ENCODE data around the gene RPS6KA4. TPM values are rescaled to one million over a fixed set of nuclear protein-coding genes. Genes with fewer than 3 reads are reported as not detected.

RPS6KA4 gene
- total RNA-seq, 4 donors from 2014 or later = 23.7 to 34.3 (median 26.2) TPM

DNA sequence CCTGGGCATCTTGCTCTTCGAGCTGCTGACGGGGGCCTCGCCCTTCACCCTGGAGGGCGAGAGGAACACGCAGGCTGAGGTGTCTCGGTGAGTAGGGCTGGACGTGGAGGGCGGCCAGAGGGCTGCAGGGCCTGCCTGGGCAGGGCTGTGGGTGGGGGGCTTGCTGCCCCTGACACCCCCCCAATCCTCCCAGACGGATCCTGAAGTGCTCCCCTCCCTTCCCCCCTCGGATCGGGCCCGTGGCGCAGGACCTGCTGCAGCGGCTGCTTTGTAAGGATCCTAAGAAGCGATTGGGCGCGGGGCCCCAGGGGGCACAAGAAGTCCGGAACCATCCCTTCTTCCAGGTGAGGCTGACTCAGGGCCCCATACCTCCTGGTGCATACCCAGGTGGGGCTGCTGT, 2.7 kb downstream of the RPS6KA4 start:
- no peak for DNase-seq (ENCODE audit: low spot score in 2 of 2)
- no peak overlapping the region for H3K27ac ChIP-seq
- H3K27me3 ChIP-seq = no peaks in the 10 kb centered on the region
- WGBS, 2 donors = 90% methylated on average over 14 to 17 of the region's 18 CpGs
- H3K9me3 ChIP-seq = no peaks in the 10 kb centered on the region
- TF ChIP-seq POLR2A (IDR thresholded peaks at IDR 0.05) = no peak
- TF ChIP-seq EP300 (IDR thresholded peaks at IDR 0.05) = no peak
- TF ChIP-seq CTCF (IDR thresholded peaks at IDR 0.05) = no peak
- no peak overlapping the region for H3K4me3 ChIP-seq
- peaks cover 0 to 64% (median 14%) of the 10 kb centered on the region in 3 donors for H3K36me3 ChIP-seq
- peaks cover 0 to 33% (median 24%) of the 10 kb centered on the region in 4 donors for H3K4me1 ChIP-seq

DNA sequence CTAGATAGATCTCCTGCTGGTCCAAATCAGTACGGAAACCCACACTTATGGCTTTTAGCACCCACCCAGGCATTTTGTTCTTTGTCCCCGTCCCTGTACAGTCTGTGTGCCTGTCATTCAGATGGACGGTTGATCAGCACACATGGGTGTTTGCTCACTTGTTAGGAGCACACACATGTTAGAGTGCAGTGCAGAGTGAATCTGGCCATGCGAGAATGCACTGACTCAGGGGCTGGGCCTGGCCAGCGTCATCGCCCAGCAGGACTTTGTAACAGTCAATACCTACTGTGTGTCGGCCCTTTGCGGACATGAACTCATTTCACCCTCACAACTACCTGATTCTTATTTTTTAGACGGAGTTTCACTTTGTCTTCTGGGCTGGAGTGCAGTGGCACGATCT, 3.4 kb downstream of the RPS6KA4 start:
- Histone ChIP-seq H3K27ac (no peak overlapping the region), H3K36me3 (peaks cover 0 to 71% (median 14%) of the 10 kb centered on the region in 3 donors), H3K4me1 (peaks cover 0 to 33% (median 24%) of the 10 kb centered on the region in 4 donors), H3K4me3 (no peak overlapping the region), H3K9me3 (no peaks in the 10 kb centered on the region), H3K27me3 (no peaks in the 10 kb centered on the region)
- DNase-seq (ENCODE audit: low spot score in 2 of 2) = no peak
- TF ChIP-seq EP300 (IDR thresholded peaks at IDR 0.05) = no peak
- no peak for TF ChIP-seq CTCF (IDR thresholded peaks at IDR 0.05)
- no peak for TF ChIP-seq POLR2A (IDR thresholded peaks at IDR 0.05)
- WGBS, 2 donors = 91 to 95% methylated on average over 10 of the region's 10 CpGs

GRCh38 chr11:64364435-64364834, 5.5 kb downstream of the RPS6KA4 start:
- Histone ChIP-seq H3K4me1 (peaks cover 0 to 17% (median 11%) of the 10 kb centered on the region in 4 donors), H3K36me3 (peaks cover 0 to 92% (median 23%) of the 10 kb centered on the region in 3 donors), H3K4me3 (no peak overlapping the region), H3K9me3 (no peaks in the 10 kb centered on the region), H3K27ac (no peak overlapping the region), H3K27me3 (no peaks in the 10 kb centered on the region)
- WGBS, 2 donors = 88 to 96% methylated on average over 6 of the region's 6 CpGs
- DNase-seq (ENCODE audit: low spot score in 2 of 2) = no peak
- no peak for TF ChIP-seq EP300 (IDR thresholded peaks at IDR 0.05)
- no peak for TF ChIP-seq CTCF (IDR thresholded peaks at IDR 0.05)
- TF ChIP-seq POLR2A (IDR thresholded peaks at IDR 0.05) = no peak

DNA sequence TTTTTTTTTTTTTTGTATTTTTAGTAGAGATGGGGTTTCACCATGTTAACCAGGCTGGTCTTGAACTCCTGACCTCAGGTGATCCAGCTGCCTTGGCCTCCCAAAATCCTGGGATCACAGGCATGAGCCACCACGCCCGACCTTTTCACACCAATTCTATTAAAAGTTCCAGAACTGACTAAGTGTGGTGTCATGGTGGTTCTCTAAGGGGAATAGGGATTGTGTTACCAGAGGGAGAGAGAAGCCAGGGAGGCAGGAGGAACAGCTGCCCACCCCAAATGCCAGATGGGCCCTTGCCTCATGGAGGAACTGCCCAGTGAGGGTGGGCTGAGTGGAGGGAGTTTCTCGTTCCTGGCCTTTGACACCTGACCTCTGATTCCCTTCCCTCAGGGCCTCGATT, 5.9 kb downstream of the RPS6KA4 start:
- 58 to 71% methylated on average over 4 of the region's 4 CpGs for WGBS, 2 donors
- no peak overlapping the region for H3K27ac ChIP-seq
- H3K9me3 ChIP-seq = no peaks in the 10 kb centered on the region
- H3K27me3 ChIP-seq = no peaks in the 10 kb centered on the region
- H3K4me1 ChIP-seq = peaks cover 0 to 12% (median 6%) of the 10 kb centered on the region in 4 donors
- no peak for DNase-seq (ENCODE audit: low spot score in 2 of 2)
- H3K4me3 ChIP-seq = no peak overlapping the region
- peaks cover 0 to 96% (median 28%) of the 10 kb centered on the region in 3 donors for H3K36me3 ChIP-seq
- TF ChIP-seq EP300 (IDR thresholded peaks at IDR 0.05) (no peak), CTCF (IDR thresholded peaks at IDR 0.05) (no peak), POLR2A (IDR thresholded peaks at IDR 0.05) (no peak)

GRCh38 chr11:64366751-64367150, 7.8 kb downstream of the RPS6KA4 start:
- Histone ChIP-seq H3K27ac (no peak overlapping the region), H3K9me3 (no peaks in the 10 kb centered on the region), H3K36me3 (peaks cover 0 to 99% (median 34%) of the 10 kb centered on the region in 3 donors), H3K27me3 (no peaks in the 10 kb centered on the region), H3K4me1 (no peaks in the 10 kb centered on the region), H3K4me3 (no peak overlapping the region)
- TF ChIP-seq CTCF (IDR thresholded peaks at IDR 0.05) (no peak), POLR2A (IDR thresholded peaks at IDR 0.05) (no peak), EP300 (IDR thresholded peaks at IDR 0.05) (no peak)
- no peak for DNase-seq (ENCODE audit: low spot score in 2 of 2)
- 82 to 93% methylated on average over 1 of the region's 1 CpG for WGBS, 2 donors

Measured in tibial nerve (tissue), 4 donors.